ENCODE results near the gene SSTR1.
"Not testable (repeated sequence)": the region's sequence is repeated elsewhere in the genome, so short reads cannot be mapped to it uniquely, and the experiment has no call there.

Gene SSTR1

DNA sequence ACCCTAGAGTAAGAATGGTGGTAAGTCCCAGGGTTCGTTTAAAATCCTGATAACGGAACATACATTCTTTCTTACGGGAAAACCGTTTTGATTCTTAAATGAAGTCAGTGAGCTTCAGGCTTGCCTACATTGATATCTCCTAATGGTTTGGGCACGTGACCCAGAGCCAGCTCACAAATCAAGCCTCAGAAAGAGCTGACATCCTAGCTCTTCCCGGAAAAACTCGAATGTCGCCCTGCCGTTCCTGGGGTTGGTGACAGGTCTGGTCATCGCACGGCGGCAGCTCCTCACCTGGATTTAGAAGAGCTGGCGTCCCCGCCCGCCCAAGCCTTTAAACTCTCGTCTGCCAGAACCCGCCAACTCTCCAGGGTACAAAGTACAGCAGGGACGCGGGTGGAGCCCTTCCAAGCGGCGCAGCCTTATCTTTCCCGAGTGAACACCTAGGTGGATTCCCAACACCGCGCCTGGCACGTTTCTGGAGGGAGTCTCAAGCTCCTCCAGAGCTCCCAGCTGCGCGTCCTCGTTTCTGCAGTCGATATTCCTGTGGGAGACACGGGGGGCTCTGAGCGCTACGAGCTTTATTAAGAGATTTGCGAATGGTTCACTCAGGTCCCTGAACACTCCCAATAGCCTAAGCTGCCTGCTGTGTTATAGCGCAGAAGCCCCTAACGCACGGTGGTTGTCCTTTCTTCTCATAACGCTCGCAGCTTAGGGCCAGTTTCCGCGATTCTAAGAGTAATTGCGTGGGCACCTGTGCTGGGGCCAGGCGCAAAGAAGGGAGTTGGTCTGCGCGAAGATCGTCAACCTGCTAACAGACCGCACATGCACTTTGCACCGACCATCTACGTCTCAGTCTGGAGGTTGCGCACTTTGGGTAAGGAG, at the start of gene SSTR1:
Gene SSTR1 (plus strand): TSS at position 169 of the 882 bp plus-strand sequence. CDS start 1,486 bp downstream, outside the sequence.
- DNase-seq = no peak

DNA sequence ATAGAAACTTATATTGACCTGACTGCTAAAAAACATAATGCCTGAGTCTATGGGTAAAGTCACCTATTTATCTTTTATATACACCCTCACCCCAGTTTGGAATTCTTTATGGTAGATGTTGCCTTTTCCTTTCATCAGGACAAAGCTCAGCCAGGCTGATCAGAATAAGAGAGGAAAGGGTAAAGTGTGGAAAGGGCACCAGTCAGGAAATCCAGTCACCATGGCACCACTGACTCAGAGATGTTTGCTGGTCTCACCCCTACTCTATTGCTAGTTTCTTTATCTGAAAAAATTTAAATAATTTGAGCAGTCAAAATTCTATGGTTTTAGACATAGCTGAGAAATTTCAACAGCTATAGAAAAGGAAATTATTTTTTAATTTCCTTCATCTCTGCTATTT, 49.2 kb upstream of the SSTR1 start:
- in situ Hi-C loops (cut with MboI; ENCODE audit: low pct_unique_long_range_greater_than_20kb, low sequenced_read_pairs) = no loop called here
- no peak for DNase-seq

More for the DNA sequence above, at the start of gene SSTR1:
- in situ Hi-C loops (cut with MboI; ENCODE audit: low pct_unique_long_range_greater_than_20kb, low sequenced_read_pairs) = no loop called here

- no peak for DNase-seq
- in situ Hi-C loops (cut with MboI; ENCODE audit: low pct_unique_long_range_greater_than_20kb, low sequenced_read_pairs) = no loop called here
Observed at GRCh38 chr14:38168416-38168815, 39.3 kb upstream of the SSTR1 start.

DNA sequence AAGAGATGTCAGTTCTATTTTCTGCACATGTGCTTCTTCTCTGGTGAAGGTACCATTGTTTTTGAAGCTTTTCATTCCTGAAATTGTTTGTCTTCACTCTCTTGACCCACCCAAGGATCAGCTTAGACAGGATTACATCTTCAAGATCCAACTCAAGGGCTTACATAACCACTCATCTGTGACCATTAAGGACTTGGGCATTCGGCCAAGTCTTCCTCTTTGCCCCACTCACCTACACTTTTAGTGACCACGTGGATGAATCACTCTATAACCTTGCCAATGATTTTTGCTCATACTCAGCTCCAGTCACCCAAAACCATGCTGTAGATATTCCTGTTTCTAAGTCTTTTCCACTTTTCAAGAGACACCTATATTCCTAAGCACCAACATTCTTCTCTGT, 36.5 kb upstream of the SSTR1 start:
- DNase-seq = no peak
- in situ Hi-C loops (cut with MboI; ENCODE audit: low pct_unique_long_range_greater_than_20kb, low sequenced_read_pairs) = no loop called here

- in situ Hi-C loops (cut with MboI; ENCODE audit: low pct_unique_long_range_greater_than_20kb, low sequenced_read_pairs) = no loop called here
- DNase-seq = no peak
Observed at GRCh38 chr14:38174711-38175110, 33.0 kb upstream of the SSTR1 start.

DNA sequence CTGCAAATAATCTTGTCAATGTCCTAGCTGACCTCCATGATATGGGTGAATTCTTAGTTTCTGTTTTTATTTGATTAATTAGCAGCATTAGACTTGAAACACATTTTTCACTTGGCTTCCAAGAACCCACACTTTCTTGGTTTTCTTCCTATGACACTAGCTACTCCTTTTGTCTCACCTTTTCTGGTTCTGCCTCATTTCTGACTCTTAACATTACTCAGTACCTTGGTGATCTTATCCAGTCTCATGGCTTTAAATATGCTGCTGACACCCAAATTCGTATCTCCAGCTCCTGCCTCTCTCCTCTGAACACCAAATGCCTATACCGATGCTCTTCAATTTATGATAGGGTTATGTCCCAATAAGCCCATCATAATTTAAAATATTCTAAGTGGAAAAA, 32.0 kb upstream of the SSTR1 start:
- DNase-seq = no peak
- in situ Hi-C loops (cut with MboI; ENCODE audit: low pct_unique_long_range_greater_than_20kb, low sequenced_read_pairs) = no loop called here

DNA sequence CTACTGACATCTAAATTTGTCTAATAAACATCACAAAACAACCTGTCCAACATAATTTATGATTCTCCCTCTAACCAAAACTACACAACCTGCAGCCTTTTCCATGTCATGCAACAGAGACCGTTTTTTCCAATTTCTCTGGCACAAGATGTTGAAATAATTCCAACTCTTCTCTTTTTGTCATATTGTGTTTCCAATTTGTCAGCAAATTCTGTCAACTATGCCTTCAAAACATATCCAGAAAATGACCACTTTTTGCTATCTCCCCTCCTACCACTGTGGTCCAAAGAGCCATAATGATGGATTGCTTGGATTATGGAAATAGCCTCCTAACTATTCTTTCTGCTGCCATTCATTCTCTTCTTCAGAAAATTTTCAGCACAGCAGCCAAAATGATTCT, 31.3 kb upstream of the SSTR1 start:
- in situ Hi-C loops (cut with MboI; ENCODE audit: low pct_unique_long_range_greater_than_20kb, low sequenced_read_pairs) = no loop called here
- no peak for DNase-seq

DNA sequence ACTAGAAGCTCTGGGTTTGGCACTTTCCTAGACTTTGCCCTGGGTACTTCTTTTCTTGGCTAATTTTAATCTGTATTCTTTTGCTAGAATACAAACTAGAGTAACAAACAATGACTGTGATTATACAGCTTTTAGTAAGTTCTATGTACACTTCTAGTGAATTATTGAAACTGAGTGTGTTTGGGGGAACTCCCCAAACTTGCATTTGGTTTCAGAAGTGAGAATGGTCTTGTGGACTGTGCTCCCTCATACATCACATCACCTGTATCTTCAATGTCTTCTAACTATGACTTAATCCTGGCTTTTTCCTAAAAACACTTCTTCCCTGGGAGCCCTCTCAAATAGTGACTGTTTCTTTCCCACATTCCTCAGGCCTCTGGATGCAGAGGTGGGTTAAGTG, 23.6 kb upstream of the SSTR1 start:
- in situ Hi-C loops (cut with MboI; ENCODE audit: low pct_unique_long_range_greater_than_20kb, low sequenced_read_pairs) = no loop called here
- DNase-seq = no peak

- in situ Hi-C loops (cut with MboI; ENCODE audit: low pct_unique_long_range_greater_than_20kb, low sequenced_read_pairs) = no loop called here
- DNase-seq = no peak
Observed at GRCh38 chr14:38185671-38186070, 22.0 kb upstream of the SSTR1 start.

GRCh38 chr14:38186216-38186615, 21.5 kb upstream of the SSTR1 start:
- in situ Hi-C loops (cut with MboI; ENCODE audit: low pct_unique_long_range_greater_than_20kb, low sequenced_read_pairs) = no loop called here
- DNase-seq = no peak

DNA sequence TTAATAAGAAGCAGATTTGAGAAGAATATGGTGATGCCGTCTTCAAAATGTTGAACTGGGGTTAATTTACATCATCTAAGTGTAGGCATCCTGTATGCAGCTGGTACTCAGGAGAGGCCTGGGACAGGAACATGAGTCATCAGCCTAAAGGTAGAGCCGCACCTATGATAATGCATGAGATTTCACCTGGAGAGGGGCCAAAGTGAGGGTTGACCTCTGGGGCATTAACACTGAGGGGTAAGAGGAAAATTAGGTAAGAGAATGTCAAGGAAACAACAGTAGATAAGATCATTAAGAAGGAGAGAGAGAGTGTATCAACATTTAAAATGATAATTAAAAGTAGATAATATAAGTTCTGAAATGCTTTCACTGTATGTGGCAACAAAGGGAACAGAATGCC, 20.2 kb upstream of the SSTR1 start:
- in situ Hi-C loops (cut with MboI; ENCODE audit: low pct_unique_long_range_greater_than_20kb, low sequenced_read_pairs) = no loop called here
- DNase-seq = no peak

- in situ Hi-C loops (cut with MboI; ENCODE audit: low pct_unique_long_range_greater_than_20kb, low sequenced_read_pairs) = no loop called here
- DNase-seq = no peak
Observed at GRCh38 chr14:38189930-38190726, 17.6 kb upstream of the SSTR1 start.

- in situ Hi-C loops (cut with MboI; ENCODE audit: low pct_unique_long_range_greater_than_20kb, low sequenced_read_pairs); DNase-seq: not testable (repeated sequence)
Observed at GRCh38 chr14:38190846-38191245, 16.9 kb upstream of the SSTR1 start.

- in situ Hi-C loops (cut with MboI; ENCODE audit: low pct_unique_long_range_greater_than_20kb, low sequenced_read_pairs); DNase-seq: not testable (repeated sequence)
Observed at GRCh38 chr14:38191491-38191890, 16.2 kb upstream of the SSTR1 start.

DNA sequence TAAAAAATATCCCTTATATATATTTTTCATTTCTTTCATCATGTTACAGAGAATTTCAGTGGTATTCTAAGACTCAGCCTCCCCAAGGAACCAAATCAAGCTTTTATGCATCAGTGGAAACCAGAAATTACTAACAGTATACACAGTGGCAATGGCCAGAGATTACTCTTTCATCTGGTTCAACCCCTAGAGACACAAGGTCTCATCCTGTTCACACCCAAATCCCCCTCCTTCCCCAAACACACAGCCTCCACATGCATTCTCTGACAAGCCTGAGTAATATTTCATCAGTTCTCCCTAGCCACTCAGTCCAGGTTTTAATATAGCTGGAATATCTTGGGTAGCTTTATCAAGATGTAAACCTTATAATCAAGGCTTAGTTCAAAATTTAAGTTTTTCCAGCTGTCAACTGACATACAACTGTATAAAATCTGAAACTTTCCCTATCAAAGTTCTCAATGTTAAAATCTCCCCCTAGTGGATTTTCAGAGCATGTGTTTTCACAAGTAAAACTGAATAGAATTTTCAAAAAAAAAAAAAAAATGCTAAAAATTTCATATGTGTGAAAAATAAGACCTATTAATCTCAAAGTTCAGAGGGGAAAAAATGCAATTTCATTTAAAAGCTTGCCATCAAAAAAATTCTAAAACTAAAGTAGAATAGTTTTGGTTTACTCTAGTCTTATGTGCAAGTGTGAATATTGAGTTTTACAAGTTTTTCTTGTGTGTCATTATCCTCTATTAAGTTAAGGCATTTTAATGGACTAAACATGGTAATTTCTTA, 10.5 kb upstream of the SSTR1 start:
- DNase-seq = peak; percentile 8
- in situ Hi-C loops (cut with MboI; ENCODE audit: low pct_unique_long_range_greater_than_20kb, low sequenced_read_pairs) = no loop called here

- in situ Hi-C loops (cut with MboI; ENCODE audit: low pct_unique_long_range_greater_than_20kb, low sequenced_read_pairs) = no loop called here
- no peak for DNase-seq
Observed at GRCh38 chr14:38197784-38198335, 9.8 kb upstream of the SSTR1 start.

GRCh38 chr14:38198425-38198824, 9.3 kb upstream of the SSTR1 start:
- in situ Hi-C loops (cut with MboI; ENCODE audit: low pct_unique_long_range_greater_than_20kb, low sequenced_read_pairs) = no loop called here

GRCh38 chr14:38199076-38199475, 8.6 kb upstream of the SSTR1 start:
- DNase-seq = no peak
- in situ Hi-C loops (cut with MboI; ENCODE audit: low pct_unique_long_range_greater_than_20kb, low sequenced_read_pairs) = no loop called here

More at GRCh38 chr14:38198425-38198824, 9.3 kb upstream of the SSTR1 start:
- DNase-seq = no peak

DNA sequence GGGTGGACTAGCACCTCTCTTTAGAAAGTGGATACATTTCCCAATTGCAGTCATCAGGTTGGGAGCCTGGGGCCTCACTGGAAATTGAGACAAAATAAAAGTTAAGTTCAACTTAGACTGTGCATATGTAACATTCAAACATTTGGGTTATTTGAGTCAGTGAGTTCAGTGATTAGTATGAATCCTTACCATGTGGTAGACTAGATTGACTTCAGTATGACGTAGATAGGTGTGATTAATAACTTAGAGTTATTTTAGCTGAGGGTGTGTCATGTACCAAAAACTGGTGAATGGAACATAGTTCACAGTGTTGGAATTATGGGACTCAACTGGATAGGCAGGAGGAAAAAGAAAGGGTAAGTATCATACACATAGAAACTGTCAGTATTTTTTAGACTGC, 8.0 kb upstream of the SSTR1 start:
- DNase-seq = no peak
- in situ Hi-C loops (cut with MboI; ENCODE audit: low pct_unique_long_range_greater_than_20kb, low sequenced_read_pairs) = no loop called here

All from KBM-7 (cell line).